ENCODE data around the gene LATS2. TPM values are rescaled to one million over a fixed set of nuclear protein-coding genes. Genes with fewer than 3 reads are reported as not detected.
"Not testable (repeated sequence)": the region's sequence is repeated elsewhere in the genome, so short reads cannot be mapped to it uniquely, and the experiment has no call there.

LATS2 gene
- total RNA-seq, 1 experiment from 2014 or later = not detected

DNA sequence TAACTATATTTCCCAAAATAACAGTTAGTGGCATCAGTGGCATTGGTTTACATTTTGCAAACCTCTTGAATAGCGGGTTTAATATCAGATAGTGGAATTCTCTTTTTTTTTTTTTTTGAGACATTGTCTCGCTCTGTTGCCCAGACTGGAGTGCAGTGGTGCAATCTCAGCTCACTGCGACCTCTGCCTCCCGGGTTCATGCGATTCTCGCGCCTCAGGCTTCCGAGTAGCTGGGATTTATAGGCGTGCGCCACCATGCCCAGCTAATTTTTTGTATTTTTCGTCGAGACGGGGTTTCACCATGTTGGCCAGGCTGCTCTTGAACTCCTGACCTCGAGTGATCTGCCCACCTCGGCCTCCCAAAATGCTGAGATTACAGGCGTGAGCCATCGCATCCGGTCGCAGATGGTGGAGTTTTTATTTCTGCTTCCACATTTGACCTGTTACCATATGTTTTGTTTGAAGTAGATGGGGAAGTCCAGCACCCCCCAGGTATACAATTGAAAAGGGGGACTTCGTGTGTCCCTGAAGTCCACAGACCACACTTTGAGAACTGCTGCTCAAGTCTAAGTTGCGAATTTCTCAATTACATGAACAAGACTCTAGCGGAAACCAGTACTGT, 118.3 kb downstream of the LATS2 start:
- H3K4me3 ChIP-seq (ENCODE audit: low read length) = no peak overlapping the region
- no peaks in the 10 kb centered on the region for H3K9me2 ChIP-seq (replicated peaks; ENCODE audit: insufficient read depth, low read length)
- DNase-seq = no peak
- no peaks in the 10 kb centered on the region for H4K20me1 ChIP-seq (ENCODE audit: insufficient read depth, low read depth, low read length)
- no peak overlapping the region for H3K9ac ChIP-seq (ENCODE audit: low read length)
- no peaks in the 10 kb centered on the region for H3K79me2 ChIP-seq (ENCODE audit: low read length)
- H3K27ac ChIP-seq (ENCODE audit: low read length) = no peak overlapping the region
- H3K4me1 ChIP-seq (ENCODE audit: low read length) = no peaks in the 10 kb centered on the region
- no peak overlapping the region for H3K4me2 ChIP-seq (ENCODE audit: low read depth, low read length, poor library complexity, severe bottlenecking)
- no peak overlapping the region for H2AFZ ChIP-seq (ENCODE audit: low read length)
- no peaks in the 10 kb centered on the region for H3K36me3 ChIP-seq (ENCODE audit: insufficient read depth, low read length)
- no peaks in the 10 kb centered on the region for H3K9me3 ChIP-seq (ENCODE audit: low read length)
- H3K27me3 ChIP-seq (ENCODE audit: low read length) = no peaks in the 10 kb centered on the region

DNA sequence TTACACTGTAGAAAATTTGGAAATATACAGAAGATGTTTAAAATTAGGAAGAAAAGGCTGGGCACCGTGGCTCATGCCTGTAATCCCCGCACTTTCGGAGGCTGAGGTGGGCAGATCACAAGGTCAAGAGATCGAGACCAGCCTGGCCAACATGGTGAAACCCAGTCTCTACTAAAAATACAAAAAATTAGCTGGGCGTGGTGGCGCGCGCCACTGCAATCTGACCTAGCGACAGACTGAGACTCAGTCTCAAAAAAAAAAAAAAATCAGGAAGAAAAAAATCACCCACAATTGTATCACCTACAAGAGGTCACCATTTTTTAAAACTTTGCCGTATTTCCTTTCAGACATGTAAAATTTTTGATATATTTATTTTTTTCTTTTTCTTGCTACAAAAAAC, 120.9 kb downstream of the LATS2 start:
- H4K20me1 ChIP-seq (ENCODE audit: insufficient read depth, low read depth, low read length); H3K9me2 ChIP-seq (replicated peaks; ENCODE audit: insufficient read depth, low read length); H3K27ac ChIP-seq (ENCODE audit: low read length); H3K79me2 ChIP-seq (ENCODE audit: low read length); DNase-seq; H3K4me3 ChIP-seq (ENCODE audit: low read length); H3K9ac ChIP-seq (ENCODE audit: low read length); H3K4me1 ChIP-seq (ENCODE audit: low read length); H2AFZ ChIP-seq (ENCODE audit: low read length); H3K27me3 ChIP-seq (ENCODE audit: low read length); H3K9me3 ChIP-seq (ENCODE audit: low read length); H3K36me3 ChIP-seq (ENCODE audit: insufficient read depth, low read length); H3K4me2 ChIP-seq (ENCODE audit: low read depth, low read length, poor library complexity, severe bottlenecking): not testable (repeated sequence)

DNA sequence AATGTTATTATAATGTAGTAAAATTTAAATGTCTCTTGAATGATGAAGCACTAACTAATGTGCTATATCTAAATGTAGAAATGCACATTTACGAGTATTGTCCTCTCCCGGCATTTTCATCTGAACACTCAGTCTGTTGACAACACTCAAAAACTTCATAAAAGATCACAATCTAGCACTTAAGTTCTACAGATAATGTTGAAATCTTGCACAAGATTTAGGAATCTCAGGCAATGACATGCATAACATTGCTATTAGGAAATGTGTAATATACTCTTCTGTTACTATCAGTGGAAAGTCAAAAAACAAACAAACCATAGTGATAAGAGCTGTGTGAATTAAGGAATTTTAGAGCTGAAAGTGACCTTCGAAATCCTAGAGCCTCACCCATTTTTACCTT, 121.3 kb downstream of the LATS2 start:
- Histone ChIP-seq H3K79me2 (ENCODE audit: low read length) (no peaks in the 10 kb centered on the region), H3K9me2 (replicated peaks; ENCODE audit: insufficient read depth, low read length) (no peaks in the 10 kb centered on the region), H3K4me1 (ENCODE audit: low read length) (no peaks in the 10 kb centered on the region), H3K9me3 (ENCODE audit: low read length) (no peaks in the 10 kb centered on the region), H3K27ac (ENCODE audit: low read length) (no peak overlapping the region), H3K27me3 (ENCODE audit: low read length) (no peaks in the 10 kb centered on the region), H3K36me3 (ENCODE audit: insufficient read depth, low read length) (no peaks in the 10 kb centered on the region), H3K4me2 (ENCODE audit: low read depth, low read length, poor library complexity, severe bottlenecking) (no peak overlapping the region), H3K4me3 (ENCODE audit: low read length) (no peak overlapping the region), H3K9ac (ENCODE audit: low read length) (no peak overlapping the region), H2AFZ (ENCODE audit: low read length) (no peak overlapping the region), H4K20me1 (ENCODE audit: insufficient read depth, low read depth, low read length) (no peaks in the 10 kb centered on the region)
- DNase-seq = no peak

DNA sequence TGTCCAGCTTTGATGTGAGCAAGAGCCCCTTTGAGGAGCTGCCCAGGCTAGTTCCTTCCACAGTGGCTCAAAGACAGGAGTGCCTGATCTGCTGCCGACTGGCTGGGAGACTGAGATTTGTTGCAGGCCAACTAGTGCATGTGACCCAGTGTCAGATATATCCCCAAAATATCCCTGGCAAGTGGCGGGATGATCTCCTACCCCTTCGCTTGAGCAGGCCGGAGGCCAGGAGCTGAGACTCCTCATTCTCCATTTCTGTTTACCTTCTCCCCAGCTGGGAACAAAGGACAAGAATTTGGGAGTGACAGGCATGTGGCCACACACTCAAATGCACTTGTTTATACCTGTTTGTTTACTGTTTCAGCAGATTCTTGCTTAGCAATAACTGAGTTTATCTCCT, 121.7 kb downstream of the LATS2 start:
- no peaks in the 10 kb centered on the region for H3K4me1 ChIP-seq (ENCODE audit: low read length)
- H3K9me2 ChIP-seq (replicated peaks; ENCODE audit: insufficient read depth, low read length) = no peaks in the 10 kb centered on the region
- H3K27ac ChIP-seq (ENCODE audit: low read length) = no peak overlapping the region
- H3K9me3 ChIP-seq (ENCODE audit: low read length) = no peaks in the 10 kb centered on the region
- no peak overlapping the region for H3K9ac ChIP-seq (ENCODE audit: low read length)
- no peak overlapping the region for H3K4me3 ChIP-seq (ENCODE audit: low read length)
- no peaks in the 10 kb centered on the region for H3K36me3 ChIP-seq (ENCODE audit: insufficient read depth, low read length)
- no peaks in the 10 kb centered on the region for H4K20me1 ChIP-seq (ENCODE audit: insufficient read depth, low read depth, low read length)
- H3K79me2 ChIP-seq (ENCODE audit: low read length) = no peaks in the 10 kb centered on the region
- no peak overlapping the region for H3K4me2 ChIP-seq (ENCODE audit: low read depth, low read length, poor library complexity, severe bottlenecking)
- H3K27me3 ChIP-seq (ENCODE audit: low read length) = no peaks in the 10 kb centered on the region
- no peak for DNase-seq
- H2AFZ ChIP-seq (ENCODE audit: low read length) = no peak overlapping the region

DNA sequence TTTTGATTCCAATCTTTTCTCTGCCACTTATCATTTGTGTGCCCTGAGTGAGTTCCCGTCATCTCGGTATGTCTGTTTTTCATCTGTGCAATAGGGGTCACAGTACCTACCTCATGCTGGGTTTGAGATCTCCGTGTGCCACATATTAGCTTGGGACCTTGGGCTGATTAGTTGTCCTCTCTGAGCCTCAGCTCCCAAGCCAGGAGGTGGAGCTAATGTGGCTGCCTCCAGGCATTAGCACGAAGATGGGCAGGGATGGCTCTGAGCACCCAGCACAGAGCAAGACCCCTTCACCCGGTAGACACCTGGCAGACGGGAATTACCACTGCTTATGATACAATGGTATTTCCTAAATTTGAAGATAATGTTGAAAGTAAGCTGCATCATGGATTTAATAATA, 123.1 kb downstream of the LATS2 start:
- H3K9ac ChIP-seq (ENCODE audit: low read length) = no peak overlapping the region
- no peak overlapping the region for H3K4me2 ChIP-seq (ENCODE audit: low read depth, low read length, poor library complexity, severe bottlenecking)
- no peaks in the 10 kb centered on the region for H3K9me2 ChIP-seq (replicated peaks; ENCODE audit: insufficient read depth, low read length)
- no peak overlapping the region for H2AFZ ChIP-seq (ENCODE audit: low read length)
- H3K27me3 ChIP-seq (ENCODE audit: low read length) = no peaks in the 10 kb centered on the region
- no peaks in the 10 kb centered on the region for H3K9me3 ChIP-seq (ENCODE audit: low read length)
- no peak overlapping the region for H3K27ac ChIP-seq (ENCODE audit: low read length)
- no peaks in the 10 kb centered on the region for H3K36me3 ChIP-seq (ENCODE audit: insufficient read depth, low read length)
- no peak overlapping the region for H3K4me3 ChIP-seq (ENCODE audit: low read length)
- no peaks in the 10 kb centered on the region for H4K20me1 ChIP-seq (ENCODE audit: insufficient read depth, low read depth, low read length)
- DNase-seq = no peak
- no peaks in the 10 kb centered on the region for H3K4me1 ChIP-seq (ENCODE audit: low read length)
- no peaks in the 10 kb centered on the region for H3K79me2 ChIP-seq (ENCODE audit: low read length)

DNA sequence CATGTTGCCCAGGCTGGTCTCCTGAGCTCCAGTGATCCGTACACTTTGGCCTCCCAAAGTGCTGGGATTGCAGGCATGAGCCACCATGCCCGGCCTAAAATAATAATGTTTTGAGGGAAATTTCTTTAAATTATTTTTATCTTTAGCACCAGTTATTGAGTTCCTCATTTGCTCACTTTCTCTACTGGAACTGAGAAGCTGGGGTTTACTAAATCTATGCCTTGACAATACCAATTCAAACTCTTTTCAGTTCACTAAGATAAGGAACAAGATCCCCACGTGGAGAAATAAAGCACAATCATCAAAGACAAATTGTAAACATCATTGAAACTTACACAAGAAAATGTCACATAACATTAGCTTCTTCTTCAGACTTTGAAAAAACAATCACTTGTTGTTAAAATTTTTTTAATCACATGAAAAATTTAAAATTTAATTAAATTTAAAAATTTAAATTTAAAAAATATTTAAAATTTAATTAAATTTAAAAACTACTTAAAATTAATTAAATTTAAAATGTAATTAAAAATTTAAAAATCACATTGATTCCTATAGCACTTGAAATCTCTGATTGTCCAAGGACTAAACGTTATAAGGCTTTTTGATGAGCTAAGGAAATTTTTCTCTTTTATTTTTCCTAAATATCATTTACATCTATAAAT, 133.7 kb downstream of the LATS2 start:
- no peaks in the 10 kb centered on the region for H3K4me1 ChIP-seq (ENCODE audit: low read length)
- no peak overlapping the region for H3K4me3 ChIP-seq (ENCODE audit: low read length)
- no peaks in the 10 kb centered on the region for H3K36me3 ChIP-seq (ENCODE audit: insufficient read depth, low read length)
- H3K9me3 ChIP-seq (ENCODE audit: low read length) = no peaks in the 10 kb centered on the region
- no peak for DNase-seq
- no peaks in the 10 kb centered on the region for H3K9me2 ChIP-seq (replicated peaks; ENCODE audit: insufficient read depth, low read length)
- no peaks in the 10 kb centered on the region for H3K79me2 ChIP-seq (ENCODE audit: low read length)
- no peaks in the 10 kb centered on the region for H3K27me3 ChIP-seq (ENCODE audit: low read length)
- H3K4me2 ChIP-seq (ENCODE audit: low read depth, low read length, poor library complexity, severe bottlenecking) = no peak overlapping the region
- no peaks in the 10 kb centered on the region for H4K20me1 ChIP-seq (ENCODE audit: insufficient read depth, low read depth, low read length)
- no peak overlapping the region for H2AFZ ChIP-seq (ENCODE audit: low read length)
- no peak overlapping the region for H3K27ac ChIP-seq (ENCODE audit: low read length)
- no peak overlapping the region for H3K9ac ChIP-seq (ENCODE audit: low read length)

DNA sequence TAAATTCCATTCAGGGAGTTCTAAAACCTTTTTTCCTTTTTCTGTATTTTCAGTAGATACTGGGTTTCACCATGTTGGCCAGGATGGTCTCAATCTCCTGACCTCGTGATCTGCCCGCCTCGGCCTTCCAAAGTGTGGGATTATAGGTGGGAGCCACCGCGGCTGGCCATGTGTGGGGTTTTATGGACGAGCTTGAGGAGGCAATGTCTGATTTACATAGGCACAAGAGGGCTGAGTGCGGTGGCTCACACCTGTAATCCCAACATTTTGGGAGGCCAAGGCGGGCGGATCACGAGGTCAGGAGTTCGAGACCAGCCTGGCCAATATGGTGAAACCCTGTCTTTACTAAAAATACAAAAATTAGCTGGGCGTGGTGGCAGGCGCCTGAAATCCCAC, 136.0 kb downstream of the LATS2 start:
- H3K27ac ChIP-seq (ENCODE audit: low read length); H2AFZ ChIP-seq (ENCODE audit: low read length); H3K79me2 ChIP-seq (ENCODE audit: low read length); H3K9me3 ChIP-seq (ENCODE audit: low read length); H3K4me2 ChIP-seq (ENCODE audit: low read depth, low read length, poor library complexity, severe bottlenecking); H3K4me3 ChIP-seq (ENCODE audit: low read length); DNase-seq; H3K36me3 ChIP-seq (ENCODE audit: insufficient read depth, low read length); H3K27me3 ChIP-seq (ENCODE audit: low read length); H3K9ac ChIP-seq (ENCODE audit: low read length); H4K20me1 ChIP-seq (ENCODE audit: insufficient read depth, low read depth, low read length); H3K4me1 ChIP-seq (ENCODE audit: low read length); H3K9me2 ChIP-seq (replicated peaks; ENCODE audit: insufficient read depth, low read length): not testable (repeated sequence)

DNA sequence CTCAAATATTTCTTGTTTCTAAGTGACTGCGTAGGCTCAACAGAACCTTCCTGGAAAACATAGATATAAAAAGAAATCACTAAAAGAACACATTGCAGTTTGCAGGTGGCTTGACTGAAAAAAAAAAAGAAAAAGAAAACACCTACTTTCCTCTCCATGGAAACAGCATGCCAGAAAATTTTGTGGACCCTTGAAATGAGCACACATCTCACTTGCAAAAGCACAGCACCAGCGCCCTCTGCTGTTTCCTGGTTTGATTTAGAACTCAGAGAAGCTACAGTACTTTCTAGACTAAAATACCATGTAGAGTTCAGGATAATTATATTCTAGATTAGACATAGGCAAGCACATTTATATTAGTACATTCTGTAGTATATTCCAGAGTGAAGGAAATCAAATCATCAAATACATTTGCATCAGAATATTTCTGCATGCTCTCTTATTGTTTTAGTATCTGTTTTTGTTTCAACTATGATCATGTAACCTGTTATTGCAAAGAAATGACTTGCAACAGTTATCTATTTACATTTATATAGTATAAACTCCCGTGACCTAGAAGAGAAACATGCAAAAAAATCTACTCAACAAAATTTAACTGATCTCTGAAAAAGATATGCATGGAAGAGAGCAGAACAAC, 136.5 kb downstream of the LATS2 start:
- Histone ChIP-seq H3K9me3 (ENCODE audit: low read length) (no peaks in the 10 kb centered on the region), H3K79me2 (ENCODE audit: low read length) (no peaks in the 10 kb centered on the region), H3K27me3 (ENCODE audit: low read length) (no peaks in the 10 kb centered on the region), H2AFZ (ENCODE audit: low read length) (no peak overlapping the region), H3K4me3 (ENCODE audit: low read length) (no peak overlapping the region), H3K9me2 (replicated peaks; ENCODE audit: insufficient read depth, low read length) (no peaks in the 10 kb centered on the region), H3K36me3 (ENCODE audit: insufficient read depth, low read length) (no peaks in the 10 kb centered on the region), H3K4me1 (ENCODE audit: low read length) (no peaks in the 10 kb centered on the region), H4K20me1 (ENCODE audit: insufficient read depth, low read depth, low read length) (no peaks in the 10 kb centered on the region), H3K27ac (ENCODE audit: low read length) (no peak overlapping the region), H3K4me2 (ENCODE audit: low read depth, low read length, poor library complexity, severe bottlenecking) (no peak overlapping the region), H3K9ac (ENCODE audit: low read length) (no peak overlapping the region)
- DNase-seq = peak; percentile 89
